ENCODE measurements around the gene HLA-DPA1.

GRCh38 chr6:33049323-33050013 lies 24.0 kb downstream of the HLA-DPA1 start:
- TF ChIP-seq CTCF (conservative IDR thresholded peaks at IDR 0.05) (peak; percentile 41), ZFX (IDR thresholded peaks at IDR 0.05) (no peak)
